K562 (cell line): Measurements from ENCODE around the gene DYRK1A. TPM values are rescaled to one million over a fixed set of nuclear protein-coding genes. Genes with fewer than 3 reads are reported as not detected.

Experiments
- ATAC-seq: fragments of 200-7000 bp; cut with Tn5 transposase; 3 replicates; pipeline ENCODE4 v1.9.1; 2020; ENCODE audit warnings: moderate library complexity
- BruUV-seq: library from RNA; stranded (reverse); fragments of 400-500 nt; replicated peaks from 2 replicates; lab custom pipeline; 2021; lab: Mats Ljungman, UMichigan
- CTCF ChIA-PET: fragments of 300-600 bp; formaldehyde crosslinking; extraction: SDS; loops from one replicate; lab custom pipeline; 2021; ENCODE audit warnings: low intra/inter-chr PET ratio; lab: Yijun Ruan, JAX
- POLR2A ChIA-PET: fragments of 300-600, 350-650 bp; sonication (Branson Sonifier 250); formaldehyde crosslinking; extraction: SDS; loops from one replicate; lab custom pipeline; 2021; ENCODE audit warnings: antibody characterized with exemption, inconsistent platforms; lab: Yijun Ruan, JAX
- DNase-seq, 4 experiments: peaks; one replicate each; pipeline versions ENCODE4 v3.0.0 to v3.0.0-alpha.2; 2011 to 2018; ENCODE audit warnings: low spot score in 3 of 4, mixed read lengths in 3 of 4; ENCODE audit errors: extremely low read depth in 1 of 4
- FAIRE-seq: peaks from 2 replicates; lab custom pipeline; 2011; peaks lifted over from hg19 to GRCh38; lab: Jason Lieb, UNC
- H2AFZ ChIP-seq: 2 replicates; pipeline ENCODE4 v1.6.0; 2011; ENCODE audit warnings: low read depth, low read length, control low read depth, inconsistent platforms
- H3K27ac ChIP-seq: fragments of 200-600 bp; 3 replicates; pipeline ENCODE4 v1.8.0; 2011; ENCODE audit warnings: low read depth, mild to moderate bottlenecking, control low read depth, inconsistent platforms, low read length, moderate library complexity, mixed read lengths; ENCODE audit errors: extremely low read depth
- H3K27me3 ChIP-seq, 2 experiments: fragments of 300-600 bp in 1 of 2; 2 replicates in 1 of 2; 3 replicates in 1 of 2; pipeline versions ENCODE4 v1.6.0 to v1.8.0; 2011; ENCODE audit warnings: inconsistent platforms in 2 of 2, low read length in 2 of 2, mild to moderate bottlenecking in 1 of 2, mixed read lengths in 1 of 2, moderate library complexity in 1 of 2; ENCODE audit not compliant: control insufficient read depth in 2 of 2, insufficient read depth in 2 of 2
- H3K36me3 ChIP-seq: fragments of 300-600 bp; 3 replicates; pipeline ENCODE4 v1.8.0; 2011; ENCODE audit warnings: mild to moderate bottlenecking, low read length, inconsistent platforms; ENCODE audit not compliant: control insufficient read depth, insufficient read depth
- H3K4me1 ChIP-seq, 2 experiments: fragments of 200-600 bp in 1 of 2; replicated peaks in 1 of 2; 2 replicates in 1 of 2; 3 replicates in 1 of 2; pipeline versions ENCODE4 v1.5.1 to v1.8.0; 2011; ENCODE audit warnings: inconsistent platforms in 2 of 2, low read length in 2 of 2, mild to moderate bottlenecking in 1 of 2, mixed read lengths in 1 of 2, moderate library complexity in 1 of 2; ENCODE audit not compliant: control insufficient read depth in 2 of 2, insufficient read depth in 2 of 2
- H3K4me2 ChIP-seq: 2 replicates; pipeline ENCODE4 v1.6.1; 2011; ENCODE audit warnings: low read length, control low read depth, inconsistent platforms, mixed read lengths; ENCODE audit not compliant: insufficient read depth
- H3K4me3 ChIP-seq: fragments of 200-600 bp; sonication (generic), shearing (Covaris generic); 2 replicates; pipeline ENCODE4 v1.5.1; 2016; ENCODE audit warnings: control low read depth, inconsistent platforms
- H3K79me2 ChIP-seq: fragments of 200-600 bp; 3 replicates; pipeline ENCODE4 v1.8.0; 2011; ENCODE audit warnings: low read length, inconsistent platforms; ENCODE audit not compliant: control insufficient read depth, insufficient read depth
- H3K9ac ChIP-seq, 2 experiments: 2 replicates each; pipeline versions ENCODE4 v1.6.0 to v1.6.1; 2011; ENCODE audit warnings: low read depth in 2 of 2, low read length in 2 of 2, control low read depth in 1 of 2, inconsistent platforms in 1 of 2, mild to moderate bottlenecking in 1 of 2, mixed read lengths in 1 of 2; ENCODE audit not compliant: insufficient read depth in 1 of 2
- H3K9me1 ChIP-seq: one replicate; pipeline ENCODE4 v1.6.0; 2011; ENCODE audit warnings: inconsistent platforms, mild to moderate bottlenecking, low read length, moderate library complexity; ENCODE audit not compliant: control insufficient read depth, insufficient read depth
- H3K9me3 ChIP-seq: replicated peaks from 2 replicates; pipeline ENCODE4 v1.5.1; 2011; ENCODE audit warnings: low read depth, low read length, inconsistent platforms; ENCODE audit not compliant: control insufficient read depth, insufficient read depth
- H4K20me1 ChIP-seq: replicated peaks from 2 replicates; pipeline ENCODE4 v1.6.1; 2011; ENCODE audit warnings: low read length, inconsistent platforms, mixed read lengths; ENCODE audit not compliant: control insufficient read depth, insufficient read depth
- BDP1 ChIP-seq: IDR thresholded peaks from 3 replicates; pipeline ENCODE4 v1.6.1; 2011; ENCODE audit not compliant: insufficient read length, insufficient read depth
- CCNT2 ChIP-seq: IDR thresholded peaks from 2 replicates; pipeline ENCODE4 v1.6.1; 2011; ENCODE audit warnings: borderline replicate concordance, low read depth, mild to moderate bottlenecking, moderate library complexity, mixed read lengths, low read length; ENCODE audit not compliant: insufficient read length; ENCODE audit errors: extremely low read depth
- CXXC5 ChIP-seq: fragments of 250-450 bp; sonication (Bioruptor Pico); IDR thresholded peaks from 2 replicates; pipeline ENCODE4 v1.8.0; 2022; ENCODE audit warnings: inconsistent platforms, mild to moderate bottlenecking, moderate library complexity
- FOXJ3 ChIP-seq: sonication (generic); formaldehyde crosslinking; IDR thresholded peaks from 2 replicates; pipeline ENCODE4 v1.4.0; 2020; ENCODE audit warnings: mild to moderate bottlenecking, missing genetic modification reagents
- GATAD2A ChIP-seq: fragments of 450-650 bp; IDR thresholded peaks from 2 replicates; pipeline ENCODE4 v1.6.1; 2017
- JUNB ChIP-seq: fragments of 450-650 bp; formaldehyde crosslinking; conservative IDR thresholded peaks from 2 replicates; pipeline ENCODE4 v1.4.0; 2020; ENCODE audit warnings: mild to moderate bottlenecking
- KDM1A ChIP-seq, 2 experiments: fragments of 450-650 bp; IDR thresholded peaks; 2 replicates each; pipeline ENCODE4 v1.6.1; 2016; ENCODE audit warnings: mild to moderate bottlenecking in 2 of 2
- KDM5B ChIP-seq: fragments of 200-600 bp; sonication (generic); IDR thresholded peaks from 2 replicates; pipeline ENCODE4 v1.6.1; 2012; ENCODE audit warnings: low read depth, mild to moderate bottlenecking, moderate library complexity, low read length, control low read depth, inconsistent platforms; ENCODE audit not compliant: insufficient replicate concordance
- L3MBTL2 ChIP-seq: fragments of 450-650 bp; IDR thresholded peaks from 2 replicates; pipeline ENCODE4 v1.6.1; 2016; ENCODE audit warnings: mild to moderate bottlenecking, moderate library complexity
- LEF1 ChIP-seq: fragments of 450-650 bp; IDR thresholded peaks from 2 replicates; pipeline ENCODE4 v1.6.1; 2016; ENCODE audit warnings: mild to moderate bottlenecking
- POLR2H ChIP-seq: IDR thresholded peaks from 2 replicates; pipeline ENCODE4 v1.6.1; 2016; ENCODE audit warnings: missing genetic modification characterization, low read depth, mild to moderate bottlenecking, control low read depth, missing compliant biosample characterization, moderate library complexity
- RBM22 ChIP-seq: fragments of 200-400 bp; formaldehyde crosslinking; IDR thresholded peaks from 2 replicates; pipeline ENCODE4 v1.6.1; 2018; ENCODE audit warnings: low read length, low read depth; ENCODE audit not compliant: poor library complexity, severe bottlenecking
- SMARCA4 ChIP-seq: fragments of 450-650 bp; IDR thresholded peaks from 2 replicates; pipeline ENCODE4 v1.6.1; 2016
- XRCC3 ChIP-seq: fragments of 450-650 bp; IDR thresholded peaks from 2 replicates; pipeline ENCODE4 v1.6.1; 2017; ENCODE audit warnings: mild to moderate bottlenecking, moderate library complexity
- ZNF12 ChIP-seq: sonication (generic); formaldehyde crosslinking; IDR thresholded peaks from 2 replicates; pipeline ENCODE4 v1.4.0; 2020; ENCODE audit warnings: mild to moderate bottlenecking, missing genetic modification reagents
- ZNF785 ChIP-seq: fragments of 250-450 bp; sonication (Bioruptor Pico); IDR thresholded peaks from 2 replicates; pipeline ENCODE4 v1.4.0; 2020; ENCODE audit warnings: mild to moderate bottlenecking
- WGBS: fragments of 100-300 bp; shearing (Covaris generic); methylation state at CpG from one replicate; pipeline ENCODE4 v1.1.6; 2016; ENCODE audit warnings: low coverage, mixed read lengths; ENCODE audit not compliant: insufficient coverage; ENCODE audit errors: missing lambda C conversion rate; 5-methylcytosine and 5-hydroxymethylcytosine counted together
- in situ Hi-C: fragments of 300-500 bp; cut with MboI; formaldehyde crosslinking; loops from 4 replicates; pipeline ENCODE4 v1.15.0; 2018; ENCODE audit warnings: inconsistent platforms, mixed read lengths
- intact Hi-C: fragments of 100-400 bp; cut with micrococcal nuclease; formaldehyde crosslinking; loops from 2 replicates; pipeline ENCODE4 v1.14.2; 2022
- polyA plus RNA-seq, 8 experiments: library from polyadenylated mRNA; depleted of rRNA in 4 of 8; stranded (reverse) in 5 of 8; unstranded in 3 of 8; fragments of >200 nt; fragmentation: Nextera tagmentation in 2 of 8; fragmentation: Illumina TruSeq in 1 of 8; extraction: Ambion mirVana in 2 of 8; extraction: Trizol in 1 of 8; gene quantifications; 2 replicates each; pipeline versions ENCODE4 v1.2.1 to v1.2.3, GENCODE V29; 2011 to 2014; ENCODE audit warnings: inconsistent platforms in 1 of 8, missing spikeins in 1 of 8
- total RNA-seq, 7 experiments: library from RNA; depleted of rRNA in 6 of 7; stranded (reverse); fragments of >200 nt in 6 of 7; fragmentation: Illumina TruSeq in 2 of 7; extraction: Trizol in 2 of 7; gene quantifications; 2 replicates each; pipeline versions ENCODE4 v1.2.1 to v1.2.3, GENCODE V29; 2011 to 2021; ENCODE audit warnings: low replicate concordance in 1 of 7
- TF ChIP-seq, protein P1 (sequence below): sonication (generic); formaldehyde crosslinking; IDR thresholded peaks from 2 replicates; pipeline ENCODE4 v1.8.0; 2022; ENCODE audit warnings: missing genetic modification reagents, mild to moderate bottlenecking, moderate library complexity, borderline replicate concordance
- TF ChIP-seq, protein P2 (sequence below): fragments of 250-450 bp; sonication (Bioruptor Pico); IDR thresholded peaks from 2 replicates; pipeline ENCODE4 v1.6.1; 2021; ENCODE audit warnings: mild to moderate bottlenecking

The DYRK1A gene
- total and polyA plus RNA-seq, 9 of the 15 experiments (the other 6 are each of a cell fraction or from before 2014, with no cell fraction given), result 3.7 to 64.8 (median 42.3) TPM

DNA sequence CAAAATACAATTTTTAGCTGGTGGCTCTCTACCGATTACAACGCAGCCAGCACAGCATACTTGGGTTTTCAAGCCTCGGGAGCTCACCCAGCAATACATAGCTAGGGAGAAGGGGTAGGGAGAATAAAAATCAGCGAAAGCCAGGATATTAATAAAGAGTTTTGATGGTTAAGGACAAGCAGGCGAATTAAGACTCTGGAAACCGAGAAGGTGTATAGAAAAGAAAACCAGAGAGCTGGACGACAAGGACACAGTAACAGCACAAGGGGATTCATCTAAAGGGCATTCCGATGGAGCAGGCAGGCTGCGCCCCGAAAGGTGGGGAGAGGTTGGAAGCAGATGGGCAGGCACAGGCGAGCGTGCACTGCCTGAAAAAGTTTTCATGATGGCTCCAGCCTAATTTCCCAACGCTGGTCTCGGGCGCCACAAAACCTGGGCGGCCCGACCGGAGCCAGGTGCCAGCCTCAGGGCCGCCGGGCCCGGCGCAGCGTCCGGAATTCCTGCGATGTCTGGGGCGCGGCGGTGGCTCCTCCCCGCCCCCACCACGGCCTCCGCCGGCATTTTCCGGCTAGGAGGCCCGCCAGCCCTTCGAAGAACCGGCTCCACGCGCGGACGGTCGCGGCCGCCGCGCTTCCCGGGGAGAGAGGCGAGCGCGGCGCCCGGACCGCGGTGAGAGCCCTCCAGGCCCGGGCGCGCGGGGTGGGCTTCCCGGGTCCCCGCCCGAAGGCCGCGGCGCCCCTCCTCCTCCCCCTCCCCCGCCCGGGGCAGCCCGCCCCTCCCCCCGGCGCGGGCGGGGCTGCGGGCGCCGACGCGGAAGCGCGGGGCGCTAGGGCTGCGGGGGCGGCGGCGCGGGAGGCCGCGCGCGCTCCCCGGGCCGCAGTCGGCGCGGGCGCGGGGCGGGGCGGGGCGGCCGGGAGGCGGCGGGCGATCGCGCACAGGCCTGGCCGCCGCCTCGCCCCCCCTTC lies 774 bp upstream of the DYRK1A start:
- H3K4me1 ChIP-seq, result peaks cover 8 to 13% of the 10 kb centered on the region in 2 experiments; a peak in 4 of 5 replicates
- DNase-seq (peak; percentile 31 to 96 (median 88)), ATAC-seq (peak; percentile 24), FAIRE-seq (no peak)
- no peaks in the 10 kb centered on the region; the same call in 1 of the 2 replicates for H4K20me1 ChIP-seq
- BruUV-seq, result no TSS peak
- H3K9me3 ChIP-seq, result no peaks in the 10 kb centered on the region
- H3K4me3 ChIP-seq, result peak overlapping the region; percentile 88
- under 1% methylated on average over 33 of the region's 106 CpGs for WGBS
- ChIA-PET CTCF (interaction anchor here (0.6 kb wide), 2 partner anchors 119 to 675 kb away, joined by 3 to 4 read pairs; no protein-coding TSS in a partner anchor), POLR2A (interaction anchor here (0.7 to 2.5 kb wide), 16 partner anchors 10 to 195 kb away, joined by 3 to 24 read pairs (median 5); partner anchors contain the start of gene VPS26C)
- H3K27me3 ChIP-seq, result no peaks in the 10 kb centered on the region; a peak in 1 of 5 replicates
- peak overlapping the region; percentile 81 for H2AFZ ChIP-seq
- H3K27ac ChIP-seq, result peak overlapping the region; percentile 98
- H3K79me2 ChIP-seq, result peaks cover 53% of the 10 kb centered on the region
- no peaks in the 10 kb centered on the region for H3K9me1 ChIP-seq
- H3K36me3 ChIP-seq, result peaks cover 4% of the 10 kb centered on the region; the same call in 2 of the 3 replicates
- peak overlapping the region; percentile 97 for H3K4me2 ChIP-seq
- peak overlapping the region; percentile 99 for H3K9ac ChIP-seq
- in situ Hi-C loops, result no loop called here
- intact Hi-C loops, result loop anchor here (5.0 kb wide), 2 partner anchors 82 to 97 kb away; no protein-coding TSS in a partner anchor
- no peak for TF ChIP-seq FOXJ3 (CRISPR knock-in tag)
- 0 out of 2 replicates have a peak, but pooled peaks have one; percentile 63 for TF ChIP-seq GATAD2A
- TF ChIP-seq POLR2H (tag), result peak; percentile 61
- TF ChIP-seq XRCC3, result no peak
- peak; percentile 26 for TF ChIP-seq RBM22
- peak; percentile 82 for TF ChIP-seq CXXC5 (CRISPR knock-in tag)
- peak; percentile 58 for TF ChIP-seq CCNT2
- TF ChIP-seq, protein P1, sequence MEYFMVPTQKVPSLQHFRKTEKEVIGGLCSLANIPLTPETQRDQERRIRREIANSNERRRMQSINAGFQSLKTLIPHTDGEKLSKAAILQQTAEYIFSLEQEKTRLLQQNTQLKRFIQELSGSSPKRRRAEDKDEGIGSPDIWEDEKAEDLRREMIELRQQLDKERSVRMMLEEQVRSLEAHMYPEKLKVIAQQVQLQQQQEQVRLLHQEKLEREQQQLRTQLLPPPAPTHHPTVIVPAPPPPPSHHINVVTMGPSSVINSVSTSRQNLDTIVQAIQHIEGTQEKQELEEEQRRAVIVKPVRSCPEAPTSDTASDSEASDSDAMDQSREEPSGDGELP (CRISPR knock-in tag), result peak; percentile 50; the same call in 1 of the 2 replicates
- TF ChIP-seq KDM5B, result peak; percentile 82
- no peak for TF ChIP-seq JUNB
- TF ChIP-seq BDP1, result no peak
- peak; percentile 52; the same call in 1 of the 2 replicates for TF ChIP-seq SMARCA4
- TF ChIP-seq ZNF12 (CRISPR knock-in tag), result no peak
- TF ChIP-seq LEF1, result no peak
- TF ChIP-seq KDM1A (IDR thresholded peaks at IDR 0.05), result peak in 1 of 2 experiments; percentile 25; a peak in 1 of 4 replicates
- TF ChIP-seq ZNF785, result no peak
- peak; percentile 72 for TF ChIP-seq L3MBTL2
- TF ChIP-seq, protein P2, sequence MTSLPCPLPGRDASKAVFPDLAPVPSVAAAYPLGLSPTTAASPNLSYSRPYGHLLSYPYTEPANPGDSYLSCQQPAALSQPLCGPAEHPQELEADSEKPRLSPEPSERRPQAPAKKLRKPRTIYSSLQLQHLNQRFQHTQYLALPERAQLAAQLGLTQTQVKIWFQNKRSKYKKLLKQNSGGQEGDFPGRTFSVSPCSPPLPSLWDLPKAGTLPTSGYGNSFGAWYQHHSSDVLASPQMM (CRISPR knock-in tag), result no peak
